ENCODE measurements around the gene CD300LB.

GRCh38 chr17:74516561-74517328 is 14.5 kb downstream of the CD300LB start:
- TF ChIP-seq, protein P1, sequence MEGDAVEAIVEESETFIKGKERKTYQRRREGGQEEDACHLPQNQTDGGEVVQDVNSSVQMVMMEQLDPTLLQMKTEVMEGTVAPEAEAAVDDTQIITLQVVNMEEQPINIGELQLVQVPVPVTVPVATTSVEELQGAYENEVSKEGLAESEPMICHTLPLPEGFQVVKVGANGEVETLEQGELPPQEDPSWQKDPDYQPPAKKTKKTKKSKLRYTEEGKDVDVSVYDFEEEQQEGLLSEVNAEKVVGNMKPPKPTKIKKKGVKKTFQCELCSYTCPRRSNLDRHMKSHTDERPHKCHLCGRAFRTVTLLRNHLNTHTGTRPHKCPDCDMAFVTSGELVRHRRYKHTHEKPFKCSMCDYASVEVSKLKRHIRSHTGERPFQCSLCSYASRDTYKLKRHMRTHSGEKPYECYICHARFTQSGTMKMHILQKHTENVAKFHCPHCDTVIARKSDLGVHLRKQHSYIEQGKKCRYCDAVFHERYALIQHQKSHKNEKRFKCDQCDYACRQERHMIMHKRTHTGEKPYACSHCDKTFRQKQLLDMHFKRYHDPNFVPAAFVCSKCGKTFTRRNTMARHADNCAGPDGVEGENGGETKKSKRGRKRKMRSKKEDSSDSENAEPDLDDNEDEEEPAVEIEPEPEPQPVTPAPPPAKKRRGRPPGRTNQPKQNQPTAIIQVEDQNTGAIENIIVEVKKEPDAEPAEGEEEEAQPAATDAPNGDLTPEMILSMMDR (optimal IDR thresholded peaks at IDR 0.05 in 1 of 3, IDR thresholded peaks at IDR 0.05 in 1 of 3, conservative IDR thresholded peaks at IDR 0.05 in 1 of 3; ENCODE audit: extremely low read depth in 1 of 3, insufficient read depth in 2 of 3, low read length in 3 of 3), result no peak
- TF ChIP-seq EZH2 (IDR thresholded peaks at IDR 0.05; ENCODE audit: low read length), result no peak

All from keratinocyte (primary cell).